Liver (tissue), 9 donors: ENCODE results near the gene CTU1. TPM values are rescaled to one million over a fixed set of nuclear protein-coding genes. Genes with fewer than 3 reads are reported as not detected.

Experiments
- DNase-seq: peaks from one replicate; pipeline ENCODE4 v3.0.0-alpha.2; 2017; ENCODE audit warnings: low spot score
- H3K27ac ChIP-seq, 2 donors: one replicate each; pipeline ENCODE4 v1.7.0; 2013; ENCODE audit warnings: inconsistent platforms in 2 of 2, low read length in 2 of 2, control low read depth in 1 of 2, low read depth in 1 of 2, mild to moderate bottlenecking in 1 of 2
- H3K27me3 ChIP-seq, 4 donors: one replicate each; pipeline versions ENCODE4 v1.6.1 to v1.7.0; 2013; ENCODE audit warnings: low read length in 3 of 4, inconsistent platforms in 1 of 4, mild to moderate bottlenecking in 1 of 4, moderate library complexity in 1 of 4; ENCODE audit not compliant: control insufficient read depth in 4 of 4, insufficient read depth in 4 of 4
- H3K36me3 ChIP-seq, 4 donors: one replicate each; pipeline versions ENCODE4 v1.6.1 to v1.7.0; 2013; ENCODE audit warnings: low read length in 3 of 4, mild to moderate bottlenecking in 3 of 4, low read depth in 1 of 4, moderate library complexity in 1 of 4; ENCODE audit not compliant: control insufficient read depth in 4 of 4, insufficient read depth in 3 of 4
- H3K4me1 ChIP-seq, 4 donors: one replicate each; pipeline versions ENCODE4 v1.6.1 to v1.7.0; 2013; ENCODE audit warnings: low read length in 3 of 4, mild to moderate bottlenecking in 3 of 4, moderate library complexity in 1 of 4; ENCODE audit not compliant: control insufficient read depth in 4 of 4, insufficient read depth in 4 of 4
- H3K4me3 ChIP-seq, 3 donors: one replicate each; pipeline versions ENCODE4 v1.6.1 to v1.7.0; 2013; ENCODE audit warnings: low read length in 3 of 3, control low read depth in 1 of 3, low read depth in 1 of 3, mild to moderate bottlenecking in 1 of 3
- H3K9ac ChIP-seq, 2 donors: one replicate each; pipeline ENCODE4 v1.7.0; 2013; ENCODE audit warnings: low read length in 2 of 2, mild to moderate bottlenecking in 2 of 2, moderate library complexity in 2 of 2, control low read depth in 1 of 2, low read depth in 1 of 2
- H3K9me3 ChIP-seq, 4 donors: one replicate each; pipeline versions ENCODE4 v1.6.1 to v1.7.0; 2013; ENCODE audit warnings: low read length in 3 of 4; ENCODE audit not compliant: control insufficient read depth in 4 of 4
- ATF3 ChIP-seq: IDR thresholded peaks from 2 replicates; pipeline ENCODE4 v1.6.1; 2016; ENCODE audit warnings: antibody characterized with exemption
- CTCF ChIP-seq: fragments of 150-350 bp; IDR thresholded peaks from 2 replicates; pipeline ENCODE4 v1.5.1; 2017; ENCODE audit warnings: improper control_type of control experiment, low read depth, low read length; ENCODE audit not compliant: missing input control
- EGR1 ChIP-seq, 2 donors: IDR thresholded peaks; 2 replicates each; pipeline ENCODE4 v1.6.1; 2016 to 2018; ENCODE audit warnings: antibody characterized with exemption in 2 of 2, low read depth in 2 of 2
- FOXA1 ChIP-seq: IDR thresholded peaks from 2 replicates; pipeline ENCODE4 v1.6.1; 2016; ENCODE audit warnings: antibody characterized with exemption
- FOXA2 ChIP-seq: IDR thresholded peaks from 2 replicates; pipeline ENCODE4 v1.6.1; 2016; ENCODE audit warnings: antibody characterized with exemption
- GABPA ChIP-seq, 2 donors: IDR thresholded peaks in 1 of 2; conservative IDR thresholded peaks in 1 of 2; 2 replicates each; pipeline ENCODE4 v1.6.1; 2016; ENCODE audit warnings: antibody characterized with exemption in 2 of 2, mild to moderate bottlenecking in 1 of 2, moderate library complexity in 1 of 2
- HNF4A ChIP-seq, 2 donors: conservative IDR thresholded peaks; 2 replicates each; pipeline ENCODE4 v1.6.1; 2016; ENCODE audit warnings: antibody characterized with exemption in 2 of 2, mild to moderate bottlenecking in 2 of 2
- HNF4G ChIP-seq: IDR thresholded peaks from 2 replicates; pipeline ENCODE4 v1.6.1; 2016; ENCODE audit warnings: antibody characterized with exemption
- JUND ChIP-seq, 2 donors: IDR thresholded peaks; 2 replicates each; pipeline ENCODE4 v1.6.1; 2016; ENCODE audit warnings: antibody characterized with exemption in 2 of 2
- MAX ChIP-seq: IDR thresholded peaks from 2 replicates; pipeline ENCODE4 v1.6.1; 2016; ENCODE audit warnings: antibody characterized with exemption
- NR2F2 ChIP-seq: IDR thresholded peaks from 2 replicates; pipeline ENCODE4 v1.6.1; 2016; ENCODE audit warnings: antibody characterized with exemption
- RAD21 ChIP-seq, 2 donors: IDR thresholded peaks; 2 replicates each; pipeline ENCODE4 v1.6.1; 2016; ENCODE audit warnings: antibody characterized with exemption in 2 of 2, mild to moderate bottlenecking in 2 of 2
- REST ChIP-seq: IDR thresholded peaks from 2 replicates; pipeline ENCODE4 v1.6.1; 2016; ENCODE audit warnings: antibody characterized with exemption, mild to moderate bottlenecking
- RXRA ChIP-seq, 2 donors: IDR thresholded peaks; 2 replicates each; pipeline ENCODE4 v1.6.1; 2017 to 2018; ENCODE audit warnings: antibody characterized with exemption in 2 of 2, mild to moderate bottlenecking in 1 of 2
- SP1 ChIP-seq: IDR thresholded peaks from 2 replicates; pipeline ENCODE4 v1.6.1; 2018; ENCODE audit warnings: antibody characterized with exemption, mild to moderate bottlenecking
- TAF1 ChIP-seq: conservative IDR thresholded peaks from 2 replicates; pipeline ENCODE4 v1.6.1; 2016; ENCODE audit warnings: antibody characterized with exemption, mild to moderate bottlenecking
- YY1 ChIP-seq: IDR thresholded peaks from 2 replicates; pipeline ENCODE4 v1.6.1; 2016; ENCODE audit warnings: antibody characterized with exemption, mild to moderate bottlenecking
- ZBTB33 ChIP-seq: IDR thresholded peaks from 2 replicates; pipeline ENCODE4 v1.6.1; 2016; ENCODE audit warnings: antibody characterized with exemption
- WGBS: extraction: QIAGEN DNeasy Blood & Tissue Kit; methylation state at CpG from one replicate; pipeline ENCODE4 v1.1.7; 2013; 5-methylcytosine and 5-hydroxymethylcytosine counted together
- polyA plus RNA-seq, 2 donors: library from polyadenylated mRNA; stranded (reverse) in 1 of 2; unstranded in 1 of 2; fragments of 200-250 nt in 1 of 2; fragments of >200 nt in 1 of 2; fragmentation: Nextera tagmentation in 1 of 2; extraction: Ambion mirVana in 1 of 2; gene quantifications; one replicate each; pipeline versions ENCODE4 v1.2.1 to v1.2.3, GENCODE V29; 2013 to 2015
- total RNA-seq, 2 donors: library from RNA; depleted of rRNA; stranded (reverse); fragments of >200 nt; gene quantifications; one replicate each; pipeline ENCODE4 v1.2.3, GENCODE V29; 2014
- donor health status: healthy.
- donor health status: healthy.
- donor health status: healthy.
- donor health status: healthy.
- donor health status: healthy.

The CTU1 gene
- total and polyA plus RNA-seq, 4 donors = 0.19 to 3.7 (median 2.5) TPM

- WGBS = 27% methylated on average over 2 of the region's 2 CpGs
- H3K27ac ChIP-seq = no peak overlapping the region
- H3K9me3 ChIP-seq = no peaks in the 10 kb centered on the region
- DNase-seq = no peak
- TF ChIP-seq FOXA2 (no peak), RXRA (IDR thresholded peaks at IDR 0.05) (no peak), CTCF (no peak), JUND (IDR thresholded peaks at IDR 0.05) (no peak), YY1 (no peak), SP1 (no peak), HNF4G (no peak), GABPA (IDR thresholded peaks at IDR 0.05 in 1 of 2, conservative IDR thresholded peaks at IDR 0.05 in 1 of 2) (no peak), FOXA1 (no peak), ZBTB33 (no peak)
- H3K4me3 ChIP-seq = no peak overlapping the region
- no peaks in the 10 kb centered on the region for H3K27me3 ChIP-seq
- no peaks in the 10 kb centered on the region for H3K36me3 ChIP-seq
- no peak overlapping the region for H3K9ac ChIP-seq
- no peaks in the 10 kb centered on the region for H3K4me1 ChIP-seq
Measured at GRCh38 chr19:51157265-51157664, 49.1 kb upstream of the CTU1 start.

- Histone ChIP-seq H3K4me1 (no peaks in the 10 kb centered on the region), H3K27ac (no peak overlapping the region), H3K36me3 (no peaks in the 10 kb centered on the region), H3K9me3 (no peaks in the 10 kb centered on the region), H3K4me3 (no peak overlapping the region), H3K9ac (no peak overlapping the region), H3K27me3 (no peaks in the 10 kb centered on the region)
- TF ChIP-seq GABPA (IDR thresholded peaks at IDR 0.05 in 1 of 2, conservative IDR thresholded peaks at IDR 0.05 in 1 of 2) = no peak
- TF ChIP-seq EGR1 (IDR thresholded peaks at IDR 0.05; ENCODE audit: low read depth in 2 of 2) = no peak
- TF ChIP-seq ATF3 = no peak
- no peak for TF ChIP-seq CTCF
- no peak for TF ChIP-seq YY1
- no peak for TF ChIP-seq ZBTB33
- TF ChIP-seq RXRA (IDR thresholded peaks at IDR 0.05) = no peak
- TF ChIP-seq REST = no peak
- TF ChIP-seq FOXA1 = no peak
- TF ChIP-seq MAX = no peak
- TF ChIP-seq TAF1 = no peak
- no peak for TF ChIP-seq HNF4G
- TF ChIP-seq RAD21 (IDR thresholded peaks at IDR 0.05) = no peak
- no peak for TF ChIP-seq HNF4A (conservative IDR thresholded peaks at IDR 0.05)
- no peak for TF ChIP-seq JUND (IDR thresholded peaks at IDR 0.05)
- no peak for TF ChIP-seq FOXA2
- no peak for TF ChIP-seq SP1
- no peak for TF ChIP-seq NR2F2
- 29% methylated on average over 2 of the region's 2 CpGs for WGBS
- no peak for DNase-seq
Measured at GRCh38 chr19:51156710-51157109, 48.5 kb upstream of the CTU1 start.
